ENCODE results near the gene ZNF74.
"Not testable (repeated sequence)": the region's sequence is repeated elsewhere in the genome, so short reads cannot be mapped to it uniquely, and the experiment has no call there.

ZNF74 gene

DNA sequence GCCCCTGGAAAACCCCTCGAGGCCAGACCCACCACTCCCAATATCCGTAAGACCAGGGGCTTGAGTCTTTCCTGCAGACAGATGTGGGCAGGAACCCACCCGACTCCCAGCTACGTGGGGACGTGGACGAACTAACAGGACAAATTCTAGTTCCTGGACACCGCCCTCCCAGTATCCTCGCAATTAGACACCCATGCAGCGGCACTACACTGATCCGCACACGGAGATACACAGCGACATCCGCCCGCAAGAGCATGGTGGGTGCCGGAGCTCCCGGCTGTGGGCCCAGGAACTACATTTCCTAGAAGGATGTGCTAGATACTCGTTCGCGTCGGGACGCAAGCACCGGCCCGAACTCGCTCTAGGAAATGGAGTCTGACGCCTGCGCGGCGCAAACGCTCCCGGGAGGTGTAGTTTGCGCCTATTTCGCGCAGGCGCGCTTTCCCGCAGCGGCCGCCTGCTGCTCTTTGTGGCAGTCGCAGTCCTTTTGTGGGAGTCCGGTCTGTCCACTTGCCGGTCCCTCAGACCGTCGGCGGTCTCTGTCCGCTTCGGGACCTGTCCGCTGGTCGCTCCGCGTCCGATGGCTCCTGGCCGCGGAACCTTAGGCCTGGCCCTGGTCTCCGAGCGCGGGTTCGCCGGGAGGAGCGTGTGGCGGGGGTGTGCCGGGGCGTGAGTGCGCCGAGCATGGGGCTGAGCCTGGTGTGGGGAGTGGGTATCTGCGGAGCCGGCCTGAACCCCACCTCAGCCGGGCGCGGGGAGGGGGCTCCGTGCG, at the start of gene ZNF74:
ZNF74 (plus strand) TSS at position 447 of the 772 bp plus-strand sequence. CDS start 478 bp downstream, outside the sequence.
- peak; percentile 78 to 79 for DNase-seq

DNA sequence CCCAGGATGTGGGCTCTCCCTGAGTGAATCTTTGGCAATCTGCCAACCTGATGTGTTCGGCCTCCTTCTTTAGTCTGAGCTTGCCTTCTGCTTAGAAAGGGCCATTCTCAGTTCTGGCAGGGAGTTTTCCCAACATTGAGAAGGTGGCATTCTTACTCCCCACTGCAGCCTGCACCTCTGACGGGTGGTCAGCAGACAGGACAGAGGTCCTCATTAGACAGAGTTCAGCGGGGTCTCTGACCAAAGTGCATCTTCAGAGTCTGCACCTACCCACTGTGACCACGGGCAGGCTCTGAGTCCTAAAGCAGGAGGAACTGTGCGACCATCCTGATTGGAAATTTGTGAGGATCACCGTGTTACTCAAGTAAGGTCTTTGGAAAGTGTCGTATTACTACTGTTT, 47.4 kb upstream of the ZNF74 start:
- DNase-seq, result not testable (repeated sequence)

DNA sequence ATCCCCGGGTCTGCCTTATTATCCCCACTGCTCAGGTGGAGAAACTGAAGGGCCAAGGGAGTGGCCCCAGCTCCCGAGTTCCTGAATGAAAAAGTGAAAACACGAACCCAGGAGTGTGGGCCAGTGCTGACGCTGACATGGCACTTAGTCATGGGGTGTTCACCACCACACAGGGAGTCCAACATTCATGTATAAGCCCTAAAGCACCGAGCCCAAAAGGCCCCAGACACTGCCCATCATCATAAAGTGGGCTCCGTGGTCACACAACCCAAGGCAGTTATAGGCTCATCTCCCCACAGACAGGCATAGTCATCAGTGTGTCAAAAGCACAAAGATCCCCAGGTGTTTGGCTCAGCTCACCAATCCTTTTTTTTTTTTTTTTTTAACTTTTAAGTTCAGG, 41.4 kb upstream of the ZNF74 start:
- DNase-seq, result not testable (repeated sequence)

DNA sequence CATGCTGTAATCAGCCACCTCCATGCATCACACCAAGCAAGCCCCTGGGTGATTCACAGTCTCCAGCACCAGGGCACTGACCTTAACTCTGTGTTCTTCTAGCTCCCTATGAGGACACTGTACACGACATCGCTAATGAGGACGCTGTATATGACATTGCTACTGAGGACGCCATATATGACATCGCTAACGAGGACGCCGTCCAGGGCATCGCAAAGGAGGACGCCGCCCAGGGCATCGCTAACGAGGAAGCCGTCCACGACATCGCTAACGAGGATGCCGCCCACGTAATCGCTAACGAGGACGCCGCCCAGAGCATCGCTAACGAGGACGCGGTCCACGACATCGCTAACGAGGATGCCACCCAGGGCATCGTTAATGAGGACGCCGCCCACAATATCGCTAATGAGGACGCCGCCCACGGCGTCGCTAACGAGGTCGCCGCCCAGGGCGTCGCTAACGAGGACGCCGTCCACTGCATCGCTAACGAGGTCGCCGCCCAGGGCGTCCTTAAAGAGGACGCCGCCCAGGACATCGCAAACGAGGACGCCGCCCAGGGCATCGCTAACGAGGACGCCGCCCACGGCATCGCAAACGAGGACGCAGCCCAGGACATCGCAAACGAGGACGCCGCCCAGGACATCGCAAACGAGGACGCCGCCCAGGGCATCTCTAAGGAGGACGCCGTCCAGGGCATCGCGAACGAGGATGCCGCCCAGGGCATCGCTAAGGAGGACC, 39.5 kb upstream of the ZNF74 start:
- no peak for DNase-seq

DNA sequence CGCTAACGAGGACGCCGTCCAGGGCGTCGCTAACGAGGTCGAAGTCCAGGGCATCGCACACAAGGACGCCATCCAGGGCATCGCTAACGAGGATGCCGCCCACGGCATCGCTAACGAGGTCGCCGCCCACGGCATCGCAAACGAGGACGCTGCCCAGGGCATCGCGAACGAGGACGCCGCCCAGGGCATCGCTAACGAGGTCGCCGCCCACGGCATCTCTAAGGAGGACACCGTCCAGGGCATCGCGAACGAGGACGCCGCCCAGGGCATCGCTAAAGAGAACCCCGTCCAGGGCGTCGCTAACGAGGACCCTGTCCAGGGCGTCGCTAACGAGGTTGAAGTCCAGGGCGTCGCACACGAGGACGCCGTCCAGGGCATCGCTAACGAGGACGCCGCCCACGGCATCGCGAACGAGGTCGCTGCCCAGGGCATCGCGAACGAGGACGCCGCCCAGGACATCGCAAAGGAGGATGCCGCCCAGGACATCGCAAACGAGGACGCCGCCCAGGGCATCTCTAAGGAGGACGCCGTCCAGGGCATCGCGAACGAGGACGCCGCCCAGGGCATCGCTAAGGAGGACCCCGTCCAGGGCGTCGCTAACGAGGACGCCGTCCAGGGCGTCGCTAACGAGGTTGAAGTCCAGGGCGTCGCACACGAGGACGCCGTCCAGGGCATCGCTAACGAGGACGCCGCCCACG, 37.9 kb upstream of the ZNF74 start:
- DNase-seq, result not testable (repeated sequence)

DNA sequence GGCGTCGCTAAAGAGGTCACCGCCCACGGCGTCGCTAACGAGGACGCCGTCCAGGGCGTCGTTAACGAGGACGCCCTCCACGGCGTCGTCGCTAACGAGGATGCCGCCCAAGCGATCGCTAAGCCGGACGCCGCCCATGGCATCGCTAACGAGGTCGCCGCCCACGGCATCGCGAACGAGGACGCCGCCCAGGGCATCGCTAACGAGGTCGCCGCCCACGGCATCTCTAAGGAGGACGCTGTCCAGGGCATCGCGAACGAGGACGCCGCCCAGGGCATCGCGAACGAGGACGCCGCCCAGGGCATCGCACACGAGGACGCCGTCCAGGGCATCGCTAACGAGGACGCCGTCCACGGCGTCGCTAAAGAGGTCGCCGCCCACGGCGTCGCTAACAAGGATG, 37.0 kb upstream of the ZNF74 start:
- DNase-seq, result not testable (repeated sequence)

DNA sequence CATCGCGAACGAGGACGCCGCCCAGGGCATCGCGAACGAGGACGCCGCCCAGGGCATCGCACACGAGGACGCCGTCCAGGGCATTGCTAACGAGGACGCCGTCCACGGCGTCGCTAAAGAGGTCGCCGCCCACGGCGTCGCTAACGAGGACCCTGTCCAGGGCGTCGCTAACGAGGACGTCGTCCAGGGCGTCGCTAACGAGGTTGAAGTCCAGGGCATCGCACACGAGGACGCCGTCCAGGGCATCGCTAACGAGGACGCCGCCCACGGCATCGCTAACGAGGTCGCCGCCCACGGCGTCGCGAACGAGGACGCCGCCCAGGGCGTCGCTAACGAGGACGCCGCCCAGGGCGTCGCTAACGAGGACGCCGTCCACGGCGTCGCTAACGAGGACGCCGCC, 36.0 kb upstream of the ZNF74 start:
- DNase-seq, result not testable (repeated sequence)

DNA sequence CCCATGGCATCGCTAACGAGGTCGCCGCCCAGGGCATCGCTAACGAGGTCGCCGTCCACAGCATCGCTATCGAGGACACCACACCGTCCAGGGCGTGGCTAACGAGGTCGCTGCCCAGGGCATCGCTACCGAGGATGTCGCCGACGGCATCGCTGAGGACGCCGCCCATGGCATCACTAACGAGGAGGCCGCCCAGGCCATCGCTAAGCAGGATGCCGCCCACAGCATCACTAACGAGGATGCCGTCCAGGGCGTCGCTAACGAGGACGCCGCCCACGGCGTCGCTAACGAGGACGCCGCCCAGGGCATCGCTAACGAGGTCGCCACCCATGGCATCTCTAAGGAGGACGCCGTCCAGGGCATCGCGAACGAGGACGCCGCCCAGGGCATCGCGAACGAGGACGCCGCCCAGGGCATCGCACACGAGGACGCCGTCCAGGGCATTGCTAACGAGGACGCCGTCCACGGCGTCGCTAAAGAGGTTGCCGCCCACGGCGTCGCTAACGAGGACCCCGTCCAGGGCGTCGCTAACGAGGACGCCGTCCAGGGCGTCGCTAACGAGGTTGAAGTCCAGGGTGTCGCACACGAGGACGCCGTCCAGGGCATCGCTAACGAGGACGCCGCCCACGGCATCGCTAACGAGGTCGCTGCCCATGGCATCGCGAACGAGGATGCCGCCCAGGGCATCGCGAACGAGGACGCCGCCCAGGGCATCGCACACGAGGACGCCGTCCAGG, 35.3 kb upstream of the ZNF74 start:
- DNase-seq, result not testable (repeated sequence)

DNA sequence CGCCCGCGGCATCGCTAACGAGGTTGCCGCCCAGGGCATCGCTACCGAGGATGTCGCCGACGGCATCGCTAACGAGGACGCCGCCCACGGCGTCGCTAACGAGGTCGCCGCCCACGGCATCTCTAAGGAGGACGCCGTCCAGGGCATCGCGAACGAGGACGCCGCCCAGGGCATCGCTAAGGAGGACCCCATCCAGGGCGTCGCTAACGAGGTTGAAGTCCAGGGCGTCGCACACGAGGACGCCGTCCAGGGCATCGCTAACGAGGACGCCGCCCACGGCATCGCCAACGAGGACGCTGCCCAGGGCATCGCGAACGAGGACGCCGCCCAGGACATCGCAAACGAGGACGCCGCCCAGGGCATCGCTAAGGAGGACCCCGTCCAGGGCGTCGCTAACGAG, 33.7 kb upstream of the ZNF74 start:
- DNase-seq, result not testable (repeated sequence)

DNA sequence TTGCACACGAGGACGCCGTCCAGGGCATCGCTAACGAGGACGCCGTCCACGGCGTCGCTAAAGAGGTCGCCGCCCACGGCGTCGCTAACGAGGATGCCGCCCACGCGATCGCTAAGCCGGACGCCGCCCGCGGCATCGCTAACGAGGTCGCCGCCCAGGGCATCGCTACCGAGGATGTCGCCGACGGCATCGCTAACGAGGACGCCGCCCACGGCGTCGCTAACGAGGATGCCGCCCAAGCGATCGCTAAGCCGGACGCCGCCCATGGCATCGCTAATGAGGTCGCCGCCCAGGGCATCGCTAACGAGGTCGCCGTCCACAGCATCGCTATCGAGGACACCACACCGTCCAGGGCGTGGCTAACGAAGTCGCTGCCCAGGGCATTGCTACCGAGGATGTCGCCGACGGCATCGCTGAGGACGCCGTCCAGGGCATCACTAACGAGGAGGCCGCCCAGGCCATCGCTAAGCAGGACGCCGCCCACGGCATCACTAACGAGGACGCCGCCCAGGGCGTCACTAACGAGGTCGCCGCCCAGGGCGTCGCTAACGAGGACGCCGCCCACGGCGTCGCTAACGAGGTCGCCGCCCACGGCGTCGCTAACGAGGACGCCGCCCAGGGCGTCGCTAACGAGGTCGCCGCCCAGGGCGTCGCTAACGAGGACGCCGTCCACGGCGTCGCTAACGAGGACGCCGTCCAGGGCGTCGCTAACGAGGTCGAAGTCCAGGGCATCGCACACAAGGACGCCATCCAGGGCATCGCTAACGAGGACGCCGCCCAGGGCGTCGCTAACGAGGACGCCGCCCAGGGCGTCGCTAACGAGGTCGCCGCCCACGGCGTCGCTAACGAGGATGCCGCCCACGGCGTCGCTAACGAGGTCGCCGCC, 32.8 kb upstream of the ZNF74 start:
- not testable (repeated sequence) for DNase-seq

DNA sequence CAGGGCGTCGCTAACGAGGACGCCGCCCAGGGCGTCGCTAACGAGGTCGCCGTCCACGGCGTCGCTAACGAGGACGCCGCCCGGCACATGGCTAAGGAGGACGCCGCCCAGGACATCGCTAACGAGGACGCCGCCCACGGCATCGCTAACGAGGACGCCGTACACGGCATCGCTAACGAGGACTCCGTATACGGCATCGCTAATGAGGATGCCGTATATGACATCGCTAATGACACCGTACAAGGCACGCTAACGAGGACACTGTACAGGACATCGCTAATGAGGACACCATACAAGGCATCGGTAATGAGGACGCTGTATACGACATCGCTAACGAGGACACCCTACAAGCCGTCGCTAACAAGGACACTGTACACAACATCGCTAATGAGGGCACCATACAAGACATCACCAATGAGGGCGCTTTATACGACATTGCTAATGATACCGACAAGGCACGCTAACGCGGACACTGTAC, 32.2 kb upstream of the ZNF74 start:
- DNase-seq, result not testable (repeated sequence)

DNA sequence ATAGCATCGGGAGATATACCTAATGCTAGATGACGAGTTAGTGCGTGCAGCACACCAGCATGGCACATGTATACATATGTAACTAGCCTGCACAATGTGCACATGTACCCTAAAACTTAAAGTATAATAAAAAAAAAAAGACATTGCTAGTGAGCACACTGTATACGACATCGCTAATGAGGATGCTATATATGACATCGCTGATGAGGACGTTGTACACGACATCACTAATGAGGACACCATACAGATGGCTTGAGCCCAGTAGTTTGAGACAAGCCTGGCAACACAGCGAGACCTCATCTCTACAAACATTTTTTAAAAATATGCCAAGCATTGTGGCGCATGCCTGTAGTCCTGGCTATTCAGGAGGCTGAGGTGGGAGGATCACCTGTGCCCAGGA, 31.5 kb upstream of the ZNF74 start:
- DNase-seq, result not testable (repeated sequence)

DNA sequence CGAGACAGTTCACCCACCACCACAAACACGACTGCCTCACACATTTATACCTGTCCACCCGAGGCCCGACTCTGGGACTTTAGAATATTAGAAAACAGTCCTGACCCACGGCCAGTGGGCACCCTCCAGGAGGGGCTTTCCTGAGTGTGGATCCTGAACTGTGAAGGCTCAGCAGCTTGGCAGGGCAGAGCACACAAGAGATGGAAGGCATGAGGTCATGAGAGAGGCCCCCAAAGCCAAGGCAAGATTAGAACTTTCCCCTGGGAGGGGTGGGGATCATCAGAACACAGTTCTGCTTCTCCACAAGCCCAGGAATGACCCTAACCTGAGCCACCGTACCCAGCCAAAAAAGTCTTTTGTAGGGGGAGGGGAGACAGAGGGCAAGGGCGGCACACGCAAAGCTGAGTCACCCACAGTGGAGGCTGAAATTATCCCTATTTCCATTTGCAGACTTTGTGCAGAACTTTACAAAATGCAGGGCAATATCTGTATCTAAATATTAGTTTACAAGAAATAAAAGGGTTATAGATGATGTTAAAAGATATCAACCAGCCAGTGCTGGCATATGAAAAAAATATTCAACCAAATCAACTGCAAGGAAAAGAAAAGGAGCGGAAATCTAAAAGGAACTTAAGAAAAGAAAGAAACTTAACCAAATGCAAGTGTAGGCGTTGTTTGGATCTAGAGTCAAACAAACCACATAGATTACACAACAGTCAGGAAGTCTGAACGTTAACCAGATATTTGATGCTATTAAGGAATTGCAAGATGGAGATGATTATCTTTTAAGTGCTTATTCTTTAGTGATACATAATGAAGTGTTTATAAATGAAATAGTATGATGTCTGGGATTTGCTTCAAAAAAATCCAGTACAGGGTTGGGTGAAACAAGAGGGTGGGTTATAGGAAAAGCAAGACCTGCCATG, 29.4 kb upstream of the ZNF74 start:
- not testable (repeated sequence) for DNase-seq

DNA sequence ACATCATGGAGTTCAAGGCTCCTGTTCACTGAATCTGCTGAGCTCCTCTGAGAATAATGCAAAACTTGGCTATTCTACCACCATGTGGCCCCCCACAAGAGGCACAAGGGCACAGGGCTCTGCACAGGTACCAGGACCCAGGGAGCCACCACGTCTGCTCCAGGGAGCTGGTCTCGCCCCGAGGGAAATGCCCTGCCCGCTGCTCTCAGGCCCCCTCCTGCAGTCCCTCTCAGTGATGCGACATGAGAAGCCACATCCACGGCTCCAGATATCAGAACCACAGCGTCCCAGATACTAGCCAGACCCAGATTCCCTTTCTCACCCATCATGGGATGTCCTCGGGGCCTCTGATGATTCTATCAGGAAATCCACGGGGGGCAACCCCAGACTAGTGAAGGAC, 27.1 kb upstream of the ZNF74 start:
- DNase-seq, result not testable (repeated sequence)

DNA sequence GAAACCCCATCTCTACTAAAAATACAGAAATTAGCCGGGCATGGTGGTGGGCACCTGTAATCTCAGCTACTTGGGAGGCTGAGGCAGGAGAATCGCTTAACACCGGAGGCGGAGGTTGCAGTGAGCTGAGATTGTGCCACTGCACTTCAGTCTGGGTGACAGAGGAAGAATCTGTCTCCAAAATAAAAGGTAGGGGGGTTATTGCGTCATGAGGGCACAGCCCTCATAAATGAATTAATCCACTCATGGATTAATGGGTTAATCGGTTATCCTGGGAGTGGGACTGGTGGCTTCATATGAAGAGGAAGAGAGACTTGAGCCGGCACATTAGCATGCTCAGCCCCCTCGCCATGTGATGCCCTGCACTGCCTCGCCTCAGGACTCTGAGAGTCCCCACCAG, 25.1 kb upstream of the ZNF74 start:
- DNase-seq, result not testable (repeated sequence)

DNA sequence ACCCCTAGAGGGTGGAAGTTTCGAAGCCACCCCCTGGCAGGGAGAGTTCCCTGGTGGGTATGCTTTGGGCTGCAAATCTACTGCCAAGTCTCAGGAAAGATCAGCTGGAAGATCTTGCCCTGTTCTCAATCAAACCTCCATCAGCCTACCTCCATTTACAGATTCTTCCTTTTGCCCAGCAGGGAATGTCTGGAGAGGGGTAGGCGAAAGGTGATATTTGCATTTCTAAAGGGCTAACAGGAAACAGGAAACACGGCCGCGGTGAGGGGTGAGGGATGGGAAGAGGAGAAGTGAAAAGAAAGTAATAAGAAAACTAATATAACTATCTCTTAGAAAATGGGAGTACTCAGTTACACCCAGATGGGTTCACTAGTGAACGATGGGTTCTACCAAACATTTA, 22.3 kb upstream of the ZNF74 start:
- DNase-seq, result not testable (repeated sequence)

DNA sequence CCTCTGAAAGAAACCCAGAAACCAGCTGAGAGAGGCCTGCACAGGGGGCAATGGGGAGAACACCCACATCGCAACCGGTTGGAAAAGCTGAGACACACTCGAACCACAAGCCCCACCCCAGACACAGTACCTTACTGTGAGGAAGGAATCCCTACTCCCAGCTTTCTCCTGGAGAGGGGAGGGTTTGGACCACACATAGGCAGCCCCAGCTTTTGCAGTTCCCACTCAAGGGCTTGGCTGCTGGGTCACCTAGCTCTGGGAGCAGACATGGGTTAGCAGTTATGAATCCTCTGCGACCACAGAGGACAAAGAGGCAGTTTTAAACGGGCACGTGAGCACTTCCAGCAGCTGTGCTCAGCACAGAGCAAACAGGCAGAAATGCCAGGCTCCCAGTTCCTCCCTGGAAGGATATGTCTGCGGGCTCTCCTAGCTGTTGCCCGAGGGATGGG, 21.5 kb upstream of the ZNF74 start:
- DNase-seq, result not testable (repeated sequence)

DNA sequence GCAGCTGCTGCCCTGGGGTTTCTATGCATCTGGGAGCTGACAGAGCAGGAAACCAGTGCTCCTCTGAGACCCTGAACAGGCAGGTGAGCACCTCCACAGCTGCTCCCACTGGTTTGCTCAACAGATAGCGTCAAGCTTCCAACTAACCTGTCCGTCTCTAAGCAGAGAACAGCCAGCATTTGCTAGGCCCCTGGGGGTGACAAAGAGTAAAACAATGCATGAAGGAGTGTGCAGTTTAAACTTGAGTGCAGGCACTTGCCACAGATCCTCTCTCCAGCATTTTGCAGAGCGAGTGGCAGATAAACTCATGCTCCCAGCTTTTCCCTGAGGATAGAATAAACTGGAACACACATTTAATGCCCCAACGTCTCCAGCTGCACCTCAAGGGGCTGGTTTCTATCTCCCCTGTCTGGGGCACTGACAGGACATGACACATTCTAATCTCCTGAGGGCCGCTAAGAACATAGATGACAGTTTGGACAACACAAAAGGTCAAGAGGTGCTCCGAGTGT, 20.7 kb upstream of the ZNF74 start:
- not testable (repeated sequence) for DNase-seq

DNA sequence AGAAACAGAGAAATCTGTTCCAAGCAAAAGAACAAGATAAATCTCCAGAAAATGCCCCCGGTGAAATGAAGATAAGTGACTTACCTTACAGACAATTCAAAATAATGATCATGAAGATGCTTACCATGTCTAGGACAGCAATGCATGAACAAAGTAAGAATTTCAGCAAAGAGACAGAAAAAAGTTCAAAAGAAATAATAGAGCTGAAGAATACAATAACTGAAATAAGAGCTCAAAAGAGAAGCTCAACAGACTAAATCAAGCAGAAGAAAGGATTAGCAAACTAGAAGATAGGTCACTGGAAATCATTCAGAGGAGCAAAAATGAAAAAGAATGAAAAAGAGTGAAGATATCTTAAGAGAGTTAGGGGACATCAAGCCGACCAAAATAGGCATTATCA, 19.8 kb upstream of the ZNF74 start:
- DNase-seq, result not testable (repeated sequence)

DNA sequence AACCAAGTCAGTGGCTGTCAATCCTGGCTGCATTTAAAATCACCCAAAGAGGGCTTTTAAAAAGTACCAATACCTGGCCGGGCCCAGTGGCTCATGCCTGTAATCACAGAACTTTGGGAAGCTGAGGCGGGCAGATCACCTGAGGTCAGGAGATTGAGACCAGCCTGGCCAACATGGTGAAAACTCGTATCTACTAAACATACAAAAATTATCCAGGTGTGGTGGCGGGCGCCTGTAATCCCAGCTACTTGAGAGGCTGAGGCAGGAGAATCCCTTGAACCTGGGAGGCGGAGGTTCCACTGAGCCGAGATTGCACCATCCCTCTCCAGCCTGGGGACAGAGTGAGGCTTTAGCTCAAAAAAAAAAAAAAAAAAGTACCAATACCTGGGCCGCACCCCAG, 17.7 kb upstream of the ZNF74 start:
- DNase-seq, result not testable (repeated sequence)
